OCI-LY3 (cell line): ENCODE results near the gene RUNX2.

Source experiments
- CTCF ChIP-seq: fragments of 200-600, 300-600 bp; sonication (generic); IDR thresholded peaks from 2 replicates; pipeline ENCODE4 v1.5.1; 2014; ENCODE audit warnings: antibody characterized with exemption, low read length, low read depth
- EZH2phosphoT487 ChIP-seq: fragments of 200-600 bp; shearing (Covaris generic); IDR thresholded peaks from 2 replicates; pipeline ENCODE4 v1.6.1; 2018; ENCODE audit warnings: antibody characterized with exemption, mixed run types, low read depth

- TF ChIP-seq CTCF (no peak), EZH2phosphoT487 (no peak)
Measured at GRCh38 chr6:45537539-45537938, 209.4 kb downstream of the RUNX2 start.
